GM15510 (cell line): ENCODE data around the gene EFL1.

Experiments used
- POLR2A ChIP-seq: IDR thresholded peaks from 3 replicates; pipeline ENCODE4 v1.6.1; 2011; ENCODE audit warnings: borderline replicate concordance; ENCODE audit not compliant: insufficient read length; ENCODE audit errors: extremely low read depth

The EFL1 gene

GRCh38 chr15:82262422-82263026 is at the start of gene EFL1, which contains the start of gene SAXO2:
TSS of gene EFL1 (minus strand) at chr15:82262734. CDS start at chr15:82261778, 956 bp downstream.
TSS of gene SAXO2 (plus strand) at chr15:82262818. CDS start at chr15:82262880, 62 bp downstream.
- TF ChIP-seq POLR2A = peak; percentile 69

- TF ChIP-seq POLR2A = no peak
Measured at GRCh38 chr15:82309802-82310201, 47.3 kb upstream of the EFL1 start.

GRCh38 chr15:82307714-82308081 is 45.2 kb upstream of the EFL1 start:
- no peak for TF ChIP-seq POLR2A

- no peak for TF ChIP-seq POLR2A
Measured at GRCh38 chr15:82306791-82307713, 44.5 kb upstream of the EFL1 start.

GRCh38 chr15:82305621-82306048 is 43.1 kb upstream of the EFL1 start:
- no peak for TF ChIP-seq POLR2A

GRCh38 chr15:82304778-82305090 is 42.2 kb upstream of the EFL1 start:
- TF ChIP-seq POLR2A = no peak

- no peak for TF ChIP-seq POLR2A
Measured at GRCh38 chr15:82303956-82304777, 41.6 kb upstream of the EFL1 start.

GRCh38 chr15:82301296-82302016 is 38.9 kb upstream of the EFL1 start:
- no peak for TF ChIP-seq POLR2A

- TF ChIP-seq POLR2A = no peak
Measured at GRCh38 chr15:82300883-82301282, 38.3 kb upstream of the EFL1 start.

GRCh38 chr15:82298520-82298919 is 36.0 kb upstream of the EFL1 start:
- no peak for TF ChIP-seq POLR2A

GRCh38 chr15:82298032-82298431 is 35.5 kb upstream of the EFL1 start:
- TF ChIP-seq POLR2A = no peak

- TF ChIP-seq POLR2A = no peak
Measured at GRCh38 chr15:82297546-82297945, 35.0 kb upstream of the EFL1 start.

- TF ChIP-seq POLR2A = no peak
Measured at GRCh38 chr15:82294061-82294690, 31.6 kb upstream of the EFL1 start.

- TF ChIP-seq POLR2A = no peak
Measured at GRCh38 chr15:82292271-82292670, 29.7 kb upstream of the EFL1 start.
